HG03159 (cell line): Measurements from ENCODE around the gene SRRM4.

Source experiments
- ATAC-seq: cut with Tn5 transposase; IDR thresholded peaks from one replicate; pipeline ENCODE4 v1.9.1; 2021; ENCODE audit warnings: mild to moderate bottlenecking, moderate library complexity; ENCODE audit not compliant: unreplicated experiment

Gene SRRM4

DNA sequence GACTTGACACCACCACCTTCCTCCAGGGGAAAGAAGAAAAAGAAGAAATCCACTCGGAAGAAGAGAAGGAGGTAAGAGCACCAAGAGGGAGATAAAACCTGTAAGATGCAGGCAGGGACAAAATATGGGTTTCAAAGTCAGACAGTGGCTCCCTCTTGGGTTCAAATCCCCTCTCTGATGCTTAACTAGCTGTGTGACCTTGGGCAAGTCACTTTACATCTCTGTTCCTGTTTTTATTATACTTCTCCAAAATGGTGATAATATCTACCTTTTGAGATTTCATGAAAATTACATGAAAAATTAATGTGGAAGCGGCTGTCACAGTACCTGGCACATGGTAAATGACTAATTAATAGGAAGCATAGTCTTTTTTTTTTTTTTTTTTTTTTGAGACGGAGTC lies 133.0 kb downstream of the SRRM4 start:
- no peak for ATAC-seq

DNA sequence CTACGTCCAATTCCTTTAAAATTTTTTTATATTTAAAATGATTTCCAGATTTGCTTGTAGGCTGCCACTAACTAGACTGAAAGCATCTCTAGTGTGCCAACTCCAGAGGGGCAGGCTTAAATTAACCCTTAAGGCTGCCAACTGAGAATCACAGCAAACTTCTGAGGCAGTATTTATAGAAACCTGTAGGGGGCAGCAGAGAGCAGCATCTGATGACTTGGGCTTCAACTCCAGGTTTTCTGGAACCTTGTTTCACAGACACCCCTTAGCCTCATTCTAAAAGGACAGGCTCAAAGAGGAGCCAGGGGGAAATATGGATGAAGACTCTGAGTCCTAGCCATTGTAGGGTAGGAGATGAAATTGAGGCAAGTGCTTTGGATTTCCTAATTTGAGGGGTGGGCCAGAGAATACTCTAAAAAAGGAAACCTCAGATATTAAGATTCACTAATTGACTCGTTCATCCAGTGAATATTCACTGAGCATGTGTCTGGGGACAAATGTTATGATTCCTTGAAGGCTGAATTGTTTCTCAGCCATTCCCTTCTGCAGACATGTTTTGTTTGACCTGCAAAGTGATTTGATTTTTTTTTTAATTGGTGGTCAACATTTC lies 134.1 kb downstream of the SRRM4 start:
- ATAC-seq = peak; percentile 61

DNA sequence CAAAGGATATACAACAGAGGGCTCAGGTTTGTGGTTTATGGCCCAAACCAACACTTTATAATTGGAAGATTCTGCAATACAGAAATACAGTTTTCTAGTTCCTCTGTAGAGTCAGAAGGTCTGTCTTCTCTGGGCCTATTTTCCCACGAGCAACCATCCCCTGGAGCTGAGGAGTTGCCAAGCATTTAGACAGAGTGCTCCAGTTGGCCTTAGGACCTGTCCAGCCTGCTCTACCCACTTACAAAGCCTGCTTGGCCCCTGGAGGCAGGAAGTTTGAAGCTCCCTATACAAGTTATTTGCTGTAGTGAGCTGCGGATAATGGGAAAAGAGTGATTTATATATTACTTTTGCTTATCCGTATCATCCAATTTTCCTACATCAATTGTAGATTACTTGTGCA lies 136.6 kb downstream of the SRRM4 start:
- no peak for ATAC-seq

DNA sequence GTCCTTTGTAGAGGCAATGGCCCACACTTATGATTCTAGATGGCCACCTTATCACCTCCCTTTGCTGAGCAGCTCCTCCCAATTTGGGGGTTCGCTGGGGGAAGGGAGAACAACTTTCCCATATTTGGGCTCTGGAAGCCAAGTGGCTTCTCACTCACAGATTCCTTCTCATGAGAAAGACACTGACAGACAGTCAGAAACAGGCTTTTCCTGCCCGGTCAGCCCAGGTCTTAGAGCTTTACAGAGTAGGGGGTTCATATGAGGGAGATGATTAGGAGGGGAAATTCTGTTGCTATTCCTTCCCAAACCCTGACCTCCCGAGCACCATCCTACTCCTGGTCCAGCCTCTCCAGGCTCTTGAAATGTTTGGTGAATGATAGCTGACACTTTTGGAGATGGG lies 137.3 kb downstream of the SRRM4 start:
- no peak for ATAC-seq

DNA sequence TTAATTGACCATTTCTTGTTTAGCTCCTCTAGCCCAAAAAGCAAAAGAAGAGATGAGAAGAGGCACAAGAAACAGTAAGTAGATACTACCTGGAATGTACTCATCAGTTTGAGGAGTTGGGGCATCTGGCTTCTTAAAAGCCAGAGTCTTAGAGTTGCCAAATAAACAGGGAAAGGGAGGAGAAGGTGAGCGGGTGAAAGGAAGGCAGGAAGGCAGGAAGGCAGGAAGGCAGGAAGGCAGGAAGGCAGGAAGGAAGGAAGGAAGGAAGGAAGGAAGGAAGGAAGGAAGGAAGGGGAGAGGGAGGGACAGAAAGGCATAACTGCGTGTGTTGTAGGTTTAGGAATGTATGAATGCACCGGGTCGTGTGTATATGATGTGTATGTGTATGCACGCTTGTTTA lies 140.7 kb downstream of the SRRM4 start:
- ATAC-seq = no peak

DNA sequence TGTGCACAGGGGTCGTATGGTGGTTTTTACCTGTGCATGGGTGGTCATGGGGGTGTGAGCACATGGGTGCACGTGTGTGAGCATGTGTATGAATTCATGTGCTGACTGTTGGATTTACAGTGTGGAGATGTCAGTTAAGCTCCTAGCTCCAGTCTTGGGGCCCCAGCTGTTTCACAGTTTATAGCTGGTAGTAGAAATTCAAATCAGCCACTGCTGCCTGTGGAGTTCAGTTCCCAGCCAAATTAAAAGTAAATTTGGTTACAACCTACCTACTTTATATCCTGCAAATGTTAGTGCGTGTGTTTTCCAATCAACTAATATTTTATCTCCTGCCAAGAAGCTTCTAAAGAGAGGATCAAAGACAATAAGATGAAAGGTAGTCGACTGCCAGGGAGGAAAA lies 141.4 kb downstream of the SRRM4 start:
- no peak for ATAC-seq

DNA sequence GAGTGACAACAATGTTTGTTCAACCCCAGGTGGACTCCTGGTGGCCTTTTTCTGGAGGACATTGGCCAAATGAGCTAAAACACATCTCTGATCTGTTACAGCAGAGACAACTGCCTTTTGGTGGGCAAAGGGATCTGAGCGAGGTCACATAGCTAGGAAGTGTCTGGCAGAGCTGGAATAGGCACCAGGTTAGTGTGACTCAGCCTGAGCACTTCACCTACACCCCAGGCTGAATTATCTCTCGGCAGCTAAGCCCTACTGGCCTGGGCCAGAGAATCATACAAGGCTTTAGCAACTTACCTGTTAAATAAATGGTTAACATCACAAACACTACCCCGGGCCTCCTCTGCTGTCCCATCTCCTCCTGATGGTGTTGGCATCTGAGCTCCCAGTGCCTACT lies 147.2 kb downstream of the SRRM4 start:
- ATAC-seq = no peak

DNA sequence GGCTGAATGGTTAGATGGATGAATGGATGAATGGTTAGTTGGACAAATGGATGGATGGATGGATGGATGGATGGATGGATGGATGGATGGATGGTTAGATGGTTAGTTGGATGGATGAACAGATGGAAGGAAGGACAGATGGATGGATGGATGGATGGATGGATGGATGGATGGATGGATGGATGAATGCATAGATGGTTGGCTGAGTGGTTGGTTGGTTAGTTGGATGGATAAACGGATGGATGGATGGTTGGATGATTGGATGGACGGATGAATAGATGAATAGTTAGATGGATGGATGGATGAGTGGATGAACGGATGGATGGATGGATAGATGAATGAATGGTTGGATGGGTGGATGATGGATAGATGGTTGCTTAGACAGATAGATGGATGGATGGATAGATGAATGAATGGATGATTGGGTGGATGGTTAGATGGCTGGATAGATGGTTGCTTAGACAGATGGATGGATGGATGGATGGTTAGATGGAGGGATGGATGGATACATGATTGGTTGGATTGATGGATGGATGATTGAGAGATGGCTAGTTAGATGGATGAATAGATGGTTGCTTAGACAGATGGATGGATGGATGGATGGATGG lies 148.6 kb downstream of the SRRM4 start:
- ATAC-seq = no peak

DNA sequence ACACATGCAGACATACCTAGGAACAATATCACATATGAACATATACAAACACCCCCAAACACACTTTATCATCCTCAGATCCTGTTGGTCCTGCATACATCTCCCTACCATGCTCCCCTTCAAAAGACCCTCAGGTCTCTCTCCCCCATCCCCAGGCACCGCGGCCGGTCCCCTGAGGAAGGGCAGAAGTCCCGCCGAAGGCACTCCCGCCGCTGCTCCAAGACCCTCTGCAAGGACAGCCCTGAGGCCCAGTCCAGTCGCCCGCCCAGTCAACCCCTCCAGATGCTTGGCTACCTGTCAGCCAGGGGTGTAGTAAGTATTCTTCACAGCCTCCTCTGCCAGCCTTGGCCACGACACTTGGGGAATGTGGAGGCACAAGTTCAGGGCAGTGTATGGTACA lies 149.2 kb downstream of the SRRM4 start:
- no peak for ATAC-seq

DNA sequence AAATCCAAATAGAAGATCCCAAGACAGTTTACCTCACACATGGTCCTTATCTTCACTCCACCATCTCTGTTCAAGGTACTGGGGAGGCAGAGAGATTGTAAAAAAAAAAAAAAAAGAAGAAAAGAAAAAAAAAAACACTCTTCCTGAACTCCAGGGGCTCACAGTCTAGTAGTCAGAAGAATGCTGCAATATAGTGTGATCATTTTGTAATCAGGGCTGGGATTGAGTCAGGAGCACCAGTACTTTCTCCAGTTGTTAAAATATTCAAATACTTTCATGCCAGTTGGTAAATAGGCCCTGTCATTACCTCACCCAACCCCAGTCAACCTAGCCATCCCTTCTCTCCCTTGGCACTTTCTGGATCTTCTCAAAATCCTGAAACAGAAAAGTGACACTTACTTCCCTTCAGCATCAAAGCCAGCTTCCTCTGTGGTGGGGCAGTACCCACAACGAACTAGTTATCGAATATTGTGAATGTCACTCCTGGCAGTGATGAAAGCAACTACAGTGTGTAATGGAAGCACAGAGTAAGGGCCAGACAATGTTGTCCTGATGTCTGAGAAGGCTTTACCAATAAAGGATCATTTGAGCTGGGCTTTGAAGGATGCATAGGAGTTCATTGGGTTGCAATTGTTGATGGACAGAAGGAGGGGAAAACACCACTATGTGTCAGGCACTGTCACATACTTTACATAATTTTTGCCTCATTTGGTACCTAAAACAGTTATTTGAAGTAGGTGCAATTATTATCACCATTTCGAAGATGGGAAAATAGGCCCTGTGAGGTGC lies 153.1 kb downstream of the SRRM4 start:
- ATAC-seq = no peak

DNA sequence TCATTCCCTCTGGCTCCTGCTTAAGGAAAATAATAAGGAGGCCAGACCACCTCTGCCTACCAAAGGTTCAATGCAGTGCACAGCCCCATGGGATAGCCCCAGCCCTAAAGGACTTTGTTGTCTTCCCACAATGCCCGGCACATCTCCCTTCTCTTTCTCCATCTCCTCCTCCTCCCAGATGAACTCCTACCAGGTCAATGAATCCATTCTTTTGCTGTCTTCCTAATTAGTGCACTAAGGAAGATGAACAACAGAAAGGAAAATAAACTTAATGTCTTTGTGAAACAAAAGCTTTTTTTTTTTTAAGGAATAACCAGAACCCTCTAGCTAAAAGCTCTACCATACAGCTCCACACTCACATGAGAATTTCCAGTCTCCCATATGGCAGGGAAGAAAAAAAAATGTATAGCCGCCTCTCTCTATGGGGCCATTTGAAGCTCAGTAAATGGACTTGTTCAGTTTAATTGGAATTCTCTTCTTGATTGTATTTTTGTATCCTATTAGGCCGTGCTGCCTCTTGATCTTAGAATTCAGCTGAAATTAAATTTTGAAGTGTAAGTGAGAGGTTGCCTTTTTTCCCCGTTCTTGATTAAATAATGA lies 155.6 kb downstream of the SRRM4 start:
- no peak for ATAC-seq

DNA sequence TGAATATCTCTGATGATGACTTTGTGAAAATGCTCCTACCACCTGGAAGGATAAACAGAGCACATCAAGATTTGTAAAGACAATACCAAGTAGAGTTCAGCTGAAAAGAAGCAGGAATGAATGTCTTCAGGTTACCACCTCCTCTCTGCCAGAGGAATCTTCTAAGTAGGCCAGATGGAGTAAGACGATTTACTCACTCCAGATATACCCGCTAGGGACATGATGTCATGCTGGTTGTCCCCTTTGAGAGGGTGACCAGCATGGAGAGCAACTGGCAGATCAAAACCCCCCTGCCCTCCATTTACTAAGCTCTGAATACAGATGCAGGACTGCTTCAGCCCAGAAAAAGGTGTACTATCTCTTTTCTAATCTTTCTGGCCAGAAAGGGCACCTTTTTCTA lies 158.1 kb downstream of the SRRM4 start:
- ATAC-seq = no peak

DNA sequence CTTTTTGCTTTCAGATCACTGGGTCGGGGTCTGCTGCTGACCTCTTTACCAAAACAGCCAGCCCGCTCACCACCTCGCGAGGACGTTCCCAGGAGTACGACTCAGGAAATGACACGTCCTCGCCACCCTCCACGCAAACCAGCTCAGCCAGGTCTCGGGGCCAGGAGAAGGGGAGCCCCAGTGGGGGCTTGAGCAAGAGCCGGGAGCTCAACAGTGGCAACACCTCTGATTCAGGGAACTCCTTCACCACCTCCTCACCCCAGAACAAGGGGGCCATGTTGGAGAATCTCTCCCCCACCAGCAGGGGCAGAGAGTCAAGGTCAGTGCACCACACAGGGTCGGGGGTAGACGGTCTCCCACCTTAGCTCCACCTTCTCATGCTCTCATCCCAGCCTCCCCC lies 164.0 kb downstream of the SRRM4 start:
- ATAC-seq = no peak

DNA sequence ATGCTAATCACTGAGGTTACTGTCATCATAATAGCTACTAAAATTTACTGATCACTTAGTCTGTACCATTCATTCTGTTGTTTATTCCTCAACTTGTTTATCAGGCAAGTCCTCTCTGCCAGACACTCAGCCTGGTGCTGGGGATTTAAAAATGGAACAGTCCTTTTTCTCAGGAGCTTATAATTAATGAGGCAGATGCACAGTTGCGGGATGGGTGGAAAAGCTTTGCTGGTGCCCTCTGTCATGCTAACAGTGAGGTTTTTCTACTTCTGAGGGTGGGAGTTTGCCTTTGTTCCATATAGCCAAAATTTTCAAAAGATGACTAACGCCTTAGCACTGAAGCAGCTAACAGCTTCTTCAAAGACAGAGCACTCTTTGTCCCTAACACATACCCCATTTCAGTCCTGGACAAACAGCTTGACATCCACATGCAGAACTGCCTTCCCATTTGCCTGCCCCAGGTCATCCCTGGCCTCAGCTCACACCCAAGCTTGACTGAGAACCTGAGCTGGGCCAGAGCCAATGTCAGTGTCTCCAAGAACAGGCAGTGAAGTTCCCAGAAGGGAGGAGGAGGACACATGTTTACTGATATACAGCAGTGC lies 166.6 kb downstream of the SRRM4 start:
- ATAC-seq = no peak

DNA sequence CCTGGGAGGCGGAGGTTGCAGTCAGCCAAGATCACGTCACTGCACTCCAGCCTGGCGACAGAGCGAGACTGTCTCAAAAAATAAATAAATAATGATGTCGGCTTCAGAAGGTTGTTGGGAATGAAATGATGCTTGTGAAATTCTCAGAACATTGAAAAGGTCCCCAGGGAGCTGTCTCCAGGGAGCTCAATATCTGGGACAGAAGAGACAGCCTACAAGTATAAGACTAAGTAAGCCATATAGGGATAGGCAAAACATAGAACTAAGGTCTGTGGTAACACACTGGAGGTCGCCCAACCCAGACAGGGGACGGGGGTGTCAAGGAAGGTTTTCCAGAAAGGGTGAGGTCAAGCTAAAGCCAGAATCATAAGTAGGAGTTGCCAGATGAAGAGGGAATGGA lies 167.9 kb downstream of the SRRM4 start:
- ATAC-seq = no peak

DNA sequence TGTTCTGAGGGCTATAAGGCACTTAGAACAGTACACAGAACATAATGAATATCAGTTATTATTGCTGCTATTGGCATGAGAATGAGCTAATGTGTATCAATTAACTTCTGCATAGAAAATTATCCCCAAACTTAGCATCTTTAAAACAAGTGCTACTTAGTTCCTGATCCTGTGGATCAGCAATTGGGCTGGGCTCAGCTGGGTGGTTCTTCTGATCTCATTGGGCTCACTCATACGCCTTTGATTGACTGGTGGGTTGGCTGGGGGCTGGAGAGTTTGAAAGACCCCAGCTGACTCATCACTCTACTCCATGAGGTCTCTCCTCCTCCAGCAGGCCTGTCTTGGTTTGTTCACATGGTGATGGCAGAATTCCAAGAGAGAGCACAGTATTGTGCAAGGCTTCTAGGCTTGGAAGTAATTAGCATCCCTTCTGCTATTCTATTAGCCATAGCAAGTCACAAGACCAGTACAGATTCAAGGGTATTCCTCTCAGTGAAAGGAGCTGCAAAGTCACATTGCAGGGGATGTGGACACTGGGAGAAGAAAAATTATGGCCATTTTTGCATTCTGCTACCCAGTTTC lies 170.2 kb downstream of the SRRM4 start:
- ATAC-seq = no peak

DNA sequence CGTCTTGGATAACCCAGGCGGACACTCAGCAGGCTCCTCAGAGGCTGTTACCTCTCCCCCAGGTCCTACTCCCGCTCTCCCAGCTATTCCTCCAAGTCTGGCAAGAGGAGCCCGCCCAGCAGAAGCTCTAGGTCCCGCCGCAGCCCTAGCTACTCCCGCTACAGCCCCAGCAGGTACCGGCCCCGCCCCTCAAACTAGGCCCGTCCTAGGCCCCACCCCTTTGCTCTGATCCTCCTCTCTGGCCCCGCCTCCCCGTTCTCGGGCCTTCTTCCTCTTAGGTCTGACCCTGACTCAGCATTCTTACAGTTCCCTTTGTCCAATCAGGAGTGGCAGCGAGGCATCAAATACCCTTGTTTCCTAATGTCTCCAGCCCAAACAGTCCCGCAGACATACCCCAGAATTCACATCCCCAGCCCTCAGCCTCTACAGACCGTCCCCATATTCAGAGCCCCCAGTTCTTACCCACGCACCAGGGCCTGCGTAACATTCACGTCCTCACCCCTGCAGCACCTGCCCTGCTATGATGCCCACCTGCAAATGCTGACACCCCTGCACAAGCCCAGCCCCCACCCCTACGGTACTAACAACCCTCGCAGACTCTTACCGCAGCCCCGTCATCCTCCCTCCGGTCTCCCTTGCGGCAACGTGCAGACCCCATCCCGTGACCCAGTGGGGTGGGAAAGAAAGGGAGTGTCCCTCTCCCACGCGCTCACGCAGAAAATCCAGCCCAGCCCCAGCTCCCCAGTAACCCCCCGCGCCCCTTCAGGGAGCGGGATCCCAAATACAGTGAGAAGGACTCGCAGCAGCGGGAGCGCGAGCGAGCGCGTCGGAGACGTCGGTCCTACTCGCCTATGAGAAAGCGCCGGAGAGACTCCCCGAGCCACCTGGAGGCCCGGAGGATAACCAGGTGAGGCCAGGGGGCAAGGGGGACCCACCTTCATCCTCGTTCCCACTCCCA lies 172.4 kb downstream of the SRRM4 start:
- no peak for ATAC-seq

DNA sequence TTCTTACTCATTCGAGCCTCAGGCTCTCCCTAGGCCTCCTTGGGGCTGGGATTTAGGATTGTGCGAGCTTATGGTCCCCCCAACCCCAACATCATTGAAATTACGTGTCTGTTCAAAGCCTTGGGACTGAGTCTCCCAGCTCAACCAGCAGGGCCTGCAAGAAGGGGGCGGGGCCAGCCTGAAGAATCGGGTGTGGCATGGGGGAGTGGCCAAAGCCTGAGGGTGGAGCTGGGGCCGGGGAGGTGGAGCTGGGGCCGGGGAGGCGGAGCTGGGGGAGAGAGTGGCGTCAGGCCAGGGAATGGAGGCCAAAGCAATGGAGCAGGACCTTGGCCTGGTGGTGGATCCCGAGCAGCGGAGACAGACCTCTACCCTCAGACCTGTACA lies 173.1 kb downstream of the SRRM4 start:
- ATAC-seq = no peak

DNA sequence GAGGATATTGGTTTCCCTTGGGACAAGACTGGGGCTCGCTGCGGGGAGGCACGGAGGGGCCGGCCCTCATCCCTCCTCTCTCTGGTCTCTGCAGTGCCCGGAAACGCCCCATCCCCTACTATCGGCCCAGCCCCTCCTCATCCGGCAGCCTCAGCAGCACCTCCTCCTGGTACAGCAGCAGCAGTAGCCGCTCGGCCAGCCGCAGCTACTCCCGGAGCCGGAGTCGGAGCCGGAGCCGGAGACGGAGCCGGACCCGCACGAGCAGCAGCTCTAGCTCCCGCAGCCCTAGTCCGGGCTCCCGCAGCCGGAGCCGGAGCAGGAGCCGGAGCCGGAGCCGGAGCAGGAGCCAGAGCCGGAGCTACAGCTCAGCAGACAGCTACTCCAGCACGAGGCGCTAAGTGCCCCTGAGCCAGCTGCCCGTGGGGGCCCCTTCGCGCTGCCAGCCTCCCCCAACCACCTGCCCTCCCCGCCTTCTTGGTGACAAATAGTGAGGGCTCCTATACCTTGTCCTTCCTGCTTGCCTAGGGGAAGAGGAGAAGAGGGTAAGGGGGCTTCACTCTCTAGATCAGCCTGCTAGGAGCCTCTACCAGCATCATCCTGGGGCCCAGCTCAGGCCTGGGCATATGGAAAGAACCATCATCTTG lies 175.2 kb downstream of the SRRM4 start:
- ATAC-seq = no peak

DNA sequence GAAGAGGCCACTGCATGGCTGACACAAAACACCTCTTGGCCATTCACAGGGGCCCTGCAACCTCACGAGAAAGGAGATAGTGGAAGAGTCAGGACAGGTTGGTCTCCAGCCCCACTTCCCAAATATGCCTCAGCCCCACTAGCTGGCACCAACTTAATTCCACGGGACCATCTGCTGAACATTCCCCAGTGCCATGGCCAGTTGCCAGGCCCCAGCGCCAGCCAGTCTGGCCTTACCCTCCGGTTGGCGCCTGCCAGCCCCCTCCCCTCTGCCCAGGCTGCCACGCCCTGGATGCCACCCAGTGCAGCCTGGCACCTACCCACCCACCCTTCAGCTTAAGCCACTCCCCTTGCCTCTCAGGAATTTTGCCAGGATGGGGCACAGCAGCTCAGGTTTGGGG lies 176.2 kb downstream of the SRRM4 start:
- ATAC-seq = no peak
